H1 (cell line): ENCODE measurements around the gene RRH. TPM values are rescaled to one million over a fixed set of nuclear protein-coding genes. Genes with fewer than 3 reads are reported as not detected.
A peak's percentile ranks its signal among the peaks of the same experiment; 100 is the strongest.

ENCODE experiments used
- CTCF ChIA-PET: fragments of 300-600 bp; sonication (Branson Sonifier 250); formaldehyde crosslinking; loops from one replicate; lab custom pipeline; 2021; ENCODE audit not compliant: partially characterized antibody; lab: Charles Lee
- POLR2A ChIA-PET: fragments of 300-600 bp; sonication (Branson Sonifier 250); formaldehyde crosslinking; loops from one replicate; lab custom pipeline; 2021; ENCODE audit warnings: inconsistent platforms; ENCODE audit not compliant: partially characterized antibody; lab: Charles Lee
- DNase-seq, 2 experiments: peaks; one replicate each; pipeline versions ENCODE4 v3.0.0 to v3.0.0-alpha.2; 2010 to 2022; ENCODE audit warnings: low spot score in 2 of 2, low read depth in 1 of 2, mixed read lengths in 1 of 2
- FAIRE-seq: peaks from 2 replicates; lab custom pipeline; 2011; peaks lifted over from hg19 to GRCh38; lab: Jason Lieb, UNC
- H2AFZ ChIP-seq: 2 replicates; pipeline ENCODE4 v1.8.1; 2012; ENCODE audit warnings: low read length, inconsistent platforms
- H2AK5ac ChIP-seq: 2 replicates; pipeline ENCODE4 v1.6.1; 2013; ENCODE audit warnings: low read depth, low read length
- H2BK120ac ChIP-seq: replicated peaks from 2 replicates; pipeline ENCODE3; 2013; ENCODE audit warnings: low read depth, low read length, inconsistent platforms
- H2BK12ac ChIP-seq: 2 replicates; pipeline ENCODE4 v1.6.1; 2013; ENCODE audit warnings: low read depth, low read length
- H2BK15ac ChIP-seq: 2 replicates; pipeline ENCODE4 v1.6.1; 2013; ENCODE audit warnings: low read length
- H2BK20ac ChIP-seq: 2 replicates; pipeline ENCODE4 v1.6.1; 2013; ENCODE audit warnings: low read length
- H2BK5ac ChIP-seq: 2 replicates; pipeline ENCODE4 v1.6.1; 2013; ENCODE audit warnings: low read depth, low read length
- H3K14ac ChIP-seq: 2 replicates; pipeline ENCODE4 v1.6.1; 2013; ENCODE audit warnings: inconsistent platforms; ENCODE audit not compliant: insufficient read length
- H3K18ac ChIP-seq: 2 replicates; pipeline ENCODE4 v1.6.1; 2013; ENCODE audit warnings: low read length; ENCODE audit errors: extremely low read depth
- H3K23ac ChIP-seq: 2 replicates; pipeline ENCODE4 v1.6.1; 2013; ENCODE audit warnings: inconsistent platforms; ENCODE audit not compliant: insufficient read length
- H3K23me2 ChIP-seq: 2 replicates; pipeline ENCODE4 v1.6.1; 2013; ENCODE audit warnings: low read depth, low read length
- H3K27ac ChIP-seq: 2 replicates; pipeline ENCODE4 v1.6.1; 2011; ENCODE audit warnings: low read depth, low read length, inconsistent platforms
- H3K27me3 ChIP-seq, 4 experiments: replicated peaks in 1 of 4; 1 replicate in 1 of 4; 2 replicates in 3 of 4; pipeline versions ENCODE4 v1.6.1 to v1.8.1; 2011 to 2013; ENCODE audit warnings: low read length in 3 of 4, mild to moderate bottlenecking in 3 of 4, inconsistent platforms in 2 of 4, mixed read lengths in 2 of 4, moderate library complexity in 1 of 4; ENCODE audit not compliant: control insufficient read depth in 3 of 4, insufficient read depth in 3 of 4; ENCODE audit errors: extremely low read depth in 1 of 4
- H3K36me3 ChIP-seq, 4 experiments: 2 replicates each; pipeline versions ENCODE4 v1.6.1 to v1.8.1; 2011 to 2013; ENCODE audit warnings: mild to moderate bottlenecking in 4 of 4, low read length in 3 of 4, moderate library complexity in 2 of 4, control low read depth in 1 of 4, inconsistent platforms in 1 of 4; ENCODE audit not compliant: insufficient read depth in 4 of 4, control insufficient read depth in 2 of 4
- H3K4ac ChIP-seq: replicated peaks from 2 replicates; pipeline ENCODE3; 2013; ENCODE audit warnings: low read length, low read depth, mixed read lengths, inconsistent platforms; ENCODE audit not compliant: insufficient read length
- H3K4me1 ChIP-seq, 4 experiments: replicated peaks in 1 of 4; 1 replicate in 1 of 4; 2 replicates in 3 of 4; pipeline versions ENCODE4 v1.6.1 to v1.8.1; 2011 to 2013; ENCODE audit warnings: low read length in 3 of 4, inconsistent platforms in 2 of 4, mixed read lengths in 1 of 4; ENCODE audit not compliant: insufficient read depth in 4 of 4, control insufficient read depth in 3 of 4
- H3K4me2 ChIP-seq, 2 experiments: 2 replicates each; pipeline versions ENCODE4 v1.6.1 to v1.8.1; 2011 to 2013; ENCODE audit warnings: low read depth in 2 of 2, low read length in 2 of 2, control low read depth in 1 of 2, inconsistent platforms in 1 of 2, mild to moderate bottlenecking in 1 of 2; ENCODE audit not compliant: insufficient read depth in 1 of 2
- H3K4me3 ChIP-seq, 4 experiments: fragments of 200-600, 300-600 bp in 1 of 4; sonication (generic), shearing (Covaris generic), sonication (Bioruptor Twin) in 1 of 4; 2 replicates each; pipeline versions ENCODE4 v1.5.1 to v1.8.1; 2011 to 2016; ENCODE audit warnings: low read length in 4 of 4, low read depth in 3 of 4, control low read depth in 2 of 4, inconsistent platforms in 2 of 4, mild to moderate bottlenecking in 2 of 4, mixed read lengths in 1 of 4, moderate library complexity in 1 of 4; ENCODE audit not compliant: insufficient read depth in 2 of 4; ENCODE audit errors: extremely low read depth in 1 of 4
- H3K56ac ChIP-seq: replicated peaks from 2 replicates; pipeline ENCODE3; 2013; ENCODE audit warnings: low read depth, mild to moderate bottlenecking, mixed read lengths, low read length, inconsistent platforms; ENCODE audit not compliant: insufficient read length
- H3K79me1 ChIP-seq: 2 replicates; pipeline ENCODE4 v1.6.1; 2013; ENCODE audit warnings: low read depth, low read length, control low read depth
- H3K79me2 ChIP-seq, 2 experiments: 2 replicates each; pipeline versions ENCODE4 v1.6.1 to v1.8.1; 2012 to 2013; ENCODE audit warnings: low read length in 2 of 2, mild to moderate bottlenecking in 2 of 2, inconsistent platforms in 1 of 2; ENCODE audit not compliant: insufficient read depth in 2 of 2, control insufficient read depth in 1 of 2
- H3K9ac ChIP-seq, 4 experiments: replicated peaks in 1 of 4; 1 replicate in 1 of 4; 2 replicates in 3 of 4; pipeline versions ENCODE4 v1.6.1 to v1.8.1; 2011 to 2013; ENCODE audit warnings: low read depth in 3 of 4, low read length in 3 of 4, control low read depth in 2 of 4, mild to moderate bottlenecking in 2 of 4, moderate library complexity in 2 of 4, inconsistent platforms in 1 of 4; ENCODE audit errors: extremely low read depth in 1 of 4
- H3K9me3 ChIP-seq, 2 experiments: 2 replicates each; pipeline versions ENCODE4 v1.6.1 to v1.8.1; 2012 to 2013; ENCODE audit warnings: mild to moderate bottlenecking in 2 of 2, moderate library complexity in 2 of 2, control low read depth in 1 of 2, inconsistent platforms in 1 of 2, low read depth in 1 of 2, low read length in 1 of 2, mixed read lengths in 1 of 2; ENCODE audit not compliant: insufficient read depth in 2 of 2
- H4K20me1 ChIP-seq, 2 experiments: replicated peaks in 1 of 2; 2 replicates each; pipeline versions ENCODE3 to v1.8.1; 2011 to 2013; ENCODE audit warnings: inconsistent platforms in 2 of 2, low read length in 2 of 2, mild to moderate bottlenecking in 1 of 2; ENCODE audit not compliant: insufficient read depth in 2 of 2, control insufficient read depth in 1 of 2
- H4K5ac ChIP-seq: 2 replicates; pipeline ENCODE4 v1.6.1; 2013; ENCODE audit warnings: low read length, low read depth, mixed read lengths, inconsistent platforms; ENCODE audit not compliant: insufficient read length
- H4K8ac ChIP-seq: 2 replicates; pipeline ENCODE4 v1.8.0; 2013; ENCODE audit warnings: mild to moderate bottlenecking, moderate library complexity, low read length, inconsistent platforms; ENCODE audit not compliant: insufficient read depth; ENCODE audit errors: extremely low read depth
- H4K91ac ChIP-seq: replicated peaks from 2 replicates; pipeline ENCODE3; 2013; ENCODE audit warnings: low read length, mixed read lengths, inconsistent platforms; ENCODE audit not compliant: insufficient read length
- BACH1 ChIP-seq: IDR thresholded peaks from 2 replicates; pipeline ENCODE4 v1.6.1; 2012; ENCODE audit warnings: low read length, improper control_type of control experiment
- CREB1 ChIP-seq: IDR thresholded peaks from 2 replicates; pipeline ENCODE4 v1.6.1; 2012; ENCODE audit warnings: inconsistent platforms
- GABPA ChIP-seq: IDR thresholded peaks from 2 replicates; pipeline ENCODE4 v1.6.1; 2011; ENCODE audit warnings: mild to moderate bottlenecking, low read length, moderate library complexity, borderline replicate concordance; ENCODE audit not compliant: insufficient read depth
- KDM4A ChIP-seq: IDR thresholded peaks from one replicate; pipeline ENCODE4 v1.7.1; 2012; ENCODE audit warnings: low read depth, mild to moderate bottlenecking, moderate library complexity, low read length, inconsistent platforms; ENCODE audit not compliant: severe bottlenecking
- MAFK ChIP-seq: IDR thresholded peaks from 2 replicates; pipeline ENCODE4 v1.6.1; 2012; ENCODE audit warnings: low read depth, mild to moderate bottlenecking, improper control_type of control experiment, low read length
- RBBP5 ChIP-seq: IDR thresholded peaks from 2 replicates; pipeline ENCODE4 v1.7.1; 2012; ENCODE audit warnings: low read depth, mild to moderate bottlenecking, inconsistent platforms, low read length, moderate library complexity, borderline replicate concordance
- SIX5 ChIP-seq: IDR thresholded peaks from 2 replicates; pipeline ENCODE4 v1.6.1; 2011; ENCODE audit warnings: mild to moderate bottlenecking, low read depth, low read length
- WGBS, 2 experiments: shearing (Covaris generic) in 1 of 2; methylation state at CpG; one replicate each; pipeline versions ENCODE4 v1.1.6 to v1.1.7; 2013 to 2015; ENCODE audit warnings: low lambda C conversion rate in 2 of 2, mixed read lengths in 2 of 2, inconsistent platforms in 1 of 2, low coverage in 1 of 2, missing lambda C conversion rate in 1 of 2; ENCODE audit not compliant: insufficient replicate concordance in 2 of 2, insufficient coverage in 1 of 2, insufficient read length in 1 of 2; ENCODE audit errors: extremely low coverage in 1 of 2, missing lambda C conversion rate in 1 of 2; 5-methylcytosine and 5-hydroxymethylcytosine counted together
- polyA plus RNA-seq, 7 experiments: library from polyadenylated mRNA; depleted of rRNA in 3 of 7; stranded (reverse) in 5 of 7; unstranded in 2 of 7; fragments of >200 nt in 5 of 7; fragments of 200-250 nt in 2 of 7; gene quantifications; 1 replicate in 5 of 7; 2 replicates in 1 of 7; 4 replicates in 1 of 7; pipeline versions ENCODE4 v1.2.1 to v1.2.3, GENCODE V29; 2011 to 2013; ENCODE audit warnings: missing spikeins in 2 of 7, mixed read lengths in 2 of 7
- total RNA-seq: library from RNA; stranded (reverse); fragmentation: NEBNext Ultra II Directional; extraction: Animal tissue kit (Norgen Biotek cat#: 25700); gene quantifications from 2 replicates; pipeline ENCODE4 v1.2.1, GENCODE V29; 2021

Gene RRH
- total and polyA plus RNA-seq, 2 of the 8 experiments (the other 6 are each of a cell fraction or from before 2014, with no cell fraction given): 0.38 TPM; not detected in 1

DNA sequence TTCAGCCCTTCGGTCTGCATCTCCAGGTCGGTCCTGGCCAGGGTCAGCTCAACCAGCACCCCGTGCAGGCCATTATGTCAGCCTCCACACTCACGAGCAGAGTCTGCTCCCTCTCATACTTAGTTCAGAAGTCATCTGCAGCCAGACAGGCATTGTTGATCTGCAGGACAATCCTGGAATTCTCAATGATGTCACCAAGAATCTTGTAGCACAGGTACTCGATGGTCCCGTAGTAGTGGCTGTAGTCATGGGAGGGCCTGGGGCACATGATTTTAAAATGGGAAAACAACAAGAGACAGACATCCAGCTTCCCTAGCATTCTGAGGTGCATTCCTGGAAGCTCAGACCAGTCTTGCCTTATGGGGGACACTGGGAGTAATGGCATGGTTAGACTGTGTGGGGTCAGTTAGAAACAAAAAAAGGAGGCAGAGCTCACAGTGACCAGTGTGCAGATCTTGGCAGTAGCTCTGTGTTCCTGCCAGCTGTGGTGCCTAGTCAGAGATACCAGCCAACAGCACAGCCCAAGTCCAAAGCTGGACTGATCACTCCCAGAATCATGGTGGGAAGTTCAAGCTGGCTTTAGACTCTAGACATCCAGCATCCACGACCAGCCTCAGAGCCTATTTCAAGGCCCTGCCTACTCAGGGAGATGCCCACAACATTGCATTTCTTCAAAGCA, 52.0 kb downstream of the RRH start:
- no peak overlapping the region for H3K4ac ChIP-seq
- no peak overlapping the region for H3K23ac ChIP-seq
- no peak for DNase-seq
- no peaks in the 10 kb centered on the region for H3K9me3 ChIP-seq
- no peaks in the 10 kb centered on the region for H4K20me1 ChIP-seq
- no peaks in the 10 kb centered on the region for H3K23me2 ChIP-seq
- H3K18ac ChIP-seq: no peak overlapping the region
- no peak overlapping the region for H2BK20ac ChIP-seq
- CTCF ChIA-PET: interaction anchor here (1.9 kb wide), 1 partner anchor 17 kb away, joined by 7 read pairs; no protein-coding TSS in a partner anchor
- no peak overlapping the region for H2BK120ac ChIP-seq
- H3K27me3 ChIP-seq: no peaks in the 10 kb centered on the region
- whole genome bisulfite sequencing, 2 experiments: 89% methylated on average over 7 of the region's 7 CpGs; no CpG with 5 or more reads in 1 of the 2 experiments
- no peak overlapping the region for H3K9ac ChIP-seq
- H3K79me2 ChIP-seq: no peaks in the 10 kb centered on the region
- H3K56ac ChIP-seq: no peak overlapping the region
- peak overlapping the region; percentile 35; the same call in 1 of the 2 replicates for H4K8ac ChIP-seq
- POLR2A ChIA-PET: no interaction called here
- H4K5ac ChIP-seq: no peak overlapping the region
- no peaks in the 10 kb centered on the region for H3K4me1 ChIP-seq
- no peak overlapping the region for H2BK15ac ChIP-seq
- no peak overlapping the region for H2AFZ ChIP-seq
- H3K36me3 ChIP-seq: no peaks in the 10 kb centered on the region
- H3K14ac ChIP-seq: no peak overlapping the region
- H4K91ac ChIP-seq: no peak overlapping the region
- H3K4me2 ChIP-seq: no peak overlapping the region
- no peak for FAIRE-seq
- no peak overlapping the region for H2BK12ac ChIP-seq
- no peak overlapping the region for H3K27ac ChIP-seq
- H2AK5ac ChIP-seq: no peak overlapping the region
- H2BK5ac ChIP-seq: no peak overlapping the region
- no peaks in the 10 kb centered on the region for H3K79me1 ChIP-seq
- no peak overlapping the region for H3K4me3 ChIP-seq
- TF ChIP-seq MAFK (no peak), CREB1 (no peak), BACH1 (no peak), RBBP5 (no peak), KDM4A (no peak), SIX5 (no peak), GABPA (no peak)
